Progenitor cell of endocrine pancreas (in vitro differentiated cells): ENCODE results near the gene RAPGEF1. TPM values are rescaled to one million over a fixed set of nuclear protein-coding genes. Genes with fewer than 3 reads are reported as not detected.

Source experiments
- DNase-seq: peaks from one replicate; pipeline ENCODE4 v3.0.0; 2021; ENCODE audit warnings: low spot score; ENCODE audit not compliant: unreplicated experiment
- H3K27ac Mint-ChIP-seq: 2 replicates; pipeline ENCODE4 v1.8.0; 2021; ENCODE audit warnings: mild to moderate bottlenecking, moderate library complexity, mixed read lengths
- H3K27me3 Mint-ChIP-seq: 2 replicates; pipeline ENCODE4 v1.8.0; 2021; ENCODE audit warnings: mixed read lengths
- H3K36me3 Mint-ChIP-seq: 2 replicates; pipeline ENCODE4 v1.8.0; 2022; ENCODE audit warnings: mixed read lengths; ENCODE audit not compliant: insufficient read depth
- H3K4me1 Mint-ChIP-seq: 2 replicates; pipeline ENCODE4 v1.8.0; 2021; ENCODE audit warnings: low read depth, mixed read lengths
- H3K4me3 Mint-ChIP-seq: 2 replicates; pipeline ENCODE4 v1.8.0; 2021; ENCODE audit warnings: low read depth, mild to moderate bottlenecking, moderate library complexity, mixed read lengths
- H3K9me3 Mint-ChIP-seq: 2 replicates; pipeline ENCODE4 v1.8.0; 2021; ENCODE audit warnings: low read depth, mixed read lengths
- CTCF ChIP-seq: fragments of 200-600 bp; sonication (generic); IDR thresholded peaks from one replicate; pipeline ENCODE4 v1.5.0; 2021; ENCODE audit warnings: antibody characterized with exemption, mild to moderate bottlenecking; ENCODE audit not compliant: unreplicated experiment
- total RNA-seq: library from RNA; stranded (reverse); gene quantifications from 2 replicates; pipeline ENCODE4 v1.2.1, GENCODE V29; 2021

Gene RAPGEF1
- total RNA-seq, 1 donor from 2014 or later, result 57.3 TPM

GRCh38 chr9:131743501-131743900, 3.6 kb upstream of the RAPGEF1 start:
- H3K4me3 Mint-ChIP-seq, result peak overlapping the region; percentile 47
- H3K27me3 Mint-ChIP-seq, result no peaks in the 10 kb centered on the region
- no peak for TF ChIP-seq CTCF
- H3K36me3 Mint-ChIP-seq, result no peaks in the 10 kb centered on the region
- peaks cover 12% of the 10 kb centered on the region for H3K4me1 Mint-ChIP-seq
- H3K27ac Mint-ChIP-seq, result no peak overlapping the region
- DNase-seq, result no peak
- H3K9me3 Mint-ChIP-seq, result no peaks in the 10 kb centered on the region

- Mint-ChIP-seq H3K36me3 (no peaks in the 10 kb centered on the region), H3K27ac (no peak overlapping the region), H3K27me3 (no peaks in the 10 kb centered on the region), H3K4me3 (peak overlapping the region; percentile 47), H3K4me1 (peaks cover 13% of the 10 kb centered on the region), H3K9me3 (no peaks in the 10 kb centered on the region)
- no peak for TF ChIP-seq CTCF
- no peak for DNase-seq
These were observed 3.2 kb upstream of the RAPGEF1 start for GRCh38 chr9:131743096-131743495.

- DNase-seq, result no peak
- Mint-ChIP-seq H3K36me3 (no peaks in the 10 kb centered on the region), H3K9me3 (no peaks in the 10 kb centered on the region), H3K27ac (no peak overlapping the region), H3K4me3 (peak overlapping the region; percentile 75), H3K27me3 (no peaks in the 10 kb centered on the region), H3K4me1 (peaks cover 29% of the 10 kb centered on the region)
- no peak for TF ChIP-seq CTCF
These were observed 1.0 kb upstream of the RAPGEF1 start for GRCh38 chr9:131740898-131741297.

GRCh38 chr9:131739133-131739958, 530 bp downstream of the RAPGEF1 start:
- no peaks in the 10 kb centered on the region for H3K36me3 Mint-ChIP-seq
- no peaks in the 10 kb centered on the region for H3K27me3 Mint-ChIP-seq
- peaks cover 39% of the 10 kb centered on the region for H3K4me1 Mint-ChIP-seq
- no peak for TF ChIP-seq CTCF
- H3K9me3 Mint-ChIP-seq, result no peaks in the 10 kb centered on the region
- peak overlapping the region; percentile 92 for H3K27ac Mint-ChIP-seq
- DNase-seq, result peak; percentile 29
- H3K4me3 Mint-ChIP-seq, result peak overlapping the region; percentile 94

- Mint-ChIP-seq H3K36me3 (no peaks in the 10 kb centered on the region), H3K27ac (peak overlapping the region; percentile 92), H3K4me1 (peaks cover 44% of the 10 kb centered on the region), H3K27me3 (no peaks in the 10 kb centered on the region), H3K9me3 (no peaks in the 10 kb centered on the region), H3K4me3 (peak overlapping the region; percentile 94)
- DNase-seq, result peak; percentile 23
- TF ChIP-seq CTCF, result peak; percentile 6
These were observed 1.4 kb downstream of the RAPGEF1 start for GRCh38 chr9:131738293-131739132.
